ENCODE measurements around the gene POLR1C.

- TF ChIP-seq CTCF (conservative IDR thresholded peaks at IDR 0.05; ENCODE audit: low read depth, low read length) (no peak), EZH2 (IDR thresholded peaks at IDR 0.05; ENCODE audit: borderline replicate concordance, low read depth, low read length, poor library complexity, severe bottlenecking) (no peak)
These were observed 27.4 kb upstream of the POLR1C start for GRCh38 chr6:43489277-43490072.

All from A673 (cell line).